ENCODE results near the gene RUNX1.
"Not testable (repeated sequence)": the region's sequence is repeated elsewhere in the genome, so short reads cannot be mapped to it uniquely, and the experiment has no call there.

RUNX1 gene

GRCh38 chr21:34956416-34957316 is 92.4 kb downstream of the RUNX1 start:
- H3K9me3 ChIP-seq = no peaks in the 10 kb centered on the region
- H3K36me3 ChIP-seq = no peaks in the 10 kb centered on the region
- H3K4me1 ChIP-seq = no peaks in the 10 kb centered on the region
- H3K27me3 ChIP-seq = no peaks in the 10 kb centered on the region
- no peak overlapping the region for H3K4me3 ChIP-seq (ENCODE audit: low read depth, low read length)
- no peak for TF ChIP-seq CTCF (IDR thresholded peaks at IDR 0.05; ENCODE audit: low read depth, low read length)
- DNase-seq = no peak

- Histone ChIP-seq H3K9me3 (no peaks in the 10 kb centered on the region), H3K4me3 (ENCODE audit: low read depth, low read length) (no peak overlapping the region), H3K36me3 (no peaks in the 10 kb centered on the region), H3K4me1 (no peaks in the 10 kb centered on the region), H3K27me3 (no peaks in the 10 kb centered on the region)
- no peak for DNase-seq
- no peak for TF ChIP-seq CTCF (IDR thresholded peaks at IDR 0.05; ENCODE audit: low read depth, low read length)
These were observed 95.2 kb downstream of the RUNX1 start for GRCh38 chr21:34953950-34954349.

- no peak overlapping the region for H3K4me3 ChIP-seq (ENCODE audit: low read depth, low read length)
- H3K27me3 ChIP-seq = no peaks in the 10 kb centered on the region
- DNase-seq = no peak
- no peak for TF ChIP-seq CTCF (IDR thresholded peaks at IDR 0.05; ENCODE audit: low read depth, low read length)
- H3K4me1 ChIP-seq = no peaks in the 10 kb centered on the region
- H3K36me3 ChIP-seq = no peaks in the 10 kb centered on the region
- H3K9me3 ChIP-seq = no peaks in the 10 kb centered on the region
These were observed 96.4 kb downstream of the RUNX1 start for GRCh38 chr21:34952701-34953100.

GRCh38 chr21:34951868-34952267 is 97.2 kb downstream of the RUNX1 start:
- DNase-seq; H3K36me3 ChIP-seq; H3K4me1 ChIP-seq; H3K4me3 ChIP-seq (ENCODE audit: low read depth, low read length); H3K9me3 ChIP-seq; H3K27me3 ChIP-seq: not testable (repeated sequence)

GRCh38 chr21:34950980-34951379 is 98.1 kb downstream of the RUNX1 start:
- no peaks in the 10 kb centered on the region for H3K27me3 ChIP-seq

GRCh38 chr21:34949499-34949898 is 99.6 kb downstream of the RUNX1 start:
- no peaks in the 10 kb centered on the region for H3K36me3 ChIP-seq
- no peaks in the 10 kb centered on the region for H3K27me3 ChIP-seq
- no peak for DNase-seq
- H3K4me1 ChIP-seq = no peaks in the 10 kb centered on the region
- H3K9me3 ChIP-seq = no peaks in the 10 kb centered on the region; the same call in 1 of the 2 replicates
- TF ChIP-seq CTCF (IDR thresholded peaks at IDR 0.05; ENCODE audit: low read depth, low read length) = no peak
- H3K4me3 ChIP-seq (ENCODE audit: low read depth, low read length) = no peak overlapping the region

More at GRCh38 chr21:34950980-34951379, 98.1 kb downstream of the RUNX1 start:
- DNase-seq = no peak
- Histone ChIP-seq H3K4me1 (no peaks in the 10 kb centered on the region), H3K36me3 (no peaks in the 10 kb centered on the region), H3K4me3 (ENCODE audit: low read depth, low read length) (no peak overlapping the region), H3K9me3 (no peaks in the 10 kb centered on the region)
- TF ChIP-seq CTCF (IDR thresholded peaks at IDR 0.05; ENCODE audit: low read depth, low read length) = no peak
